SJSA1 (cell line): ENCODE data around the gene STYX. TPM values are rescaled to one million over a fixed set of nuclear protein-coding genes. Genes with fewer than 3 reads are reported as not detected.

Source experiments
- DNase-seq, 2 experiments: peaks; one replicate each; pipeline ENCODE4 v3.0.0-alpha.2; 2015 to 2020; ENCODE audit warnings: low spot score in 2 of 2, low read depth in 1 of 2
- H3K27ac ChIP-seq: fragments of 250-450 bp; sonication (Bioruptor Pico); 2 replicates; pipeline ENCODE4 v1.5.1; 2020; ENCODE audit warnings: mild to moderate bottlenecking, moderate library complexity
- H3K27me3 ChIP-seq: fragments of 250-450 bp; sonication (Bioruptor Pico); replicated peaks from 2 replicates; pipeline ENCODE4 v1.5.1; 2020; ENCODE audit warnings: mild to moderate bottlenecking, moderate library complexity
- H3K36me3 ChIP-seq: fragments of 250-450 bp; sonication (Bioruptor Pico); 2 replicates; pipeline ENCODE4 v1.5.1; 2020; ENCODE audit warnings: mild to moderate bottlenecking
- H3K4me1 ChIP-seq: fragments of 250-450 bp; sonication (Bioruptor Pico); replicated peaks from 2 replicates; pipeline ENCODE4 v1.6.1; 2021; ENCODE audit warnings: mild to moderate bottlenecking
- H3K4me3 ChIP-seq: fragments of 250-450 bp; sonication (Bioruptor Pico); 2 replicates; pipeline ENCODE4 v1.5.1; 2020; ENCODE audit warnings: mild to moderate bottlenecking
- H3K9me3 ChIP-seq: fragments of 250-450 bp; sonication (Bioruptor Pico); replicated peaks from 2 replicates; pipeline ENCODE4 v1.5.1; 2020; ENCODE audit warnings: mild to moderate bottlenecking
- total RNA-seq: library from RNA; depleted of rRNA; stranded (reverse); fragments of >200 nt; shearing (Covaris generic); gene quantifications from 2 replicates; pipeline ENCODE4 v1.2.3, GENCODE V29; 2014; rRNA removed

The STYX gene
- total RNA-seq = 7.2 and 14.8 TPM in 2 replicates

GRCh38 chr14:52729925-52730708 is at the start of gene STYX:
Gene STYX (plus strand): TSS chr14:52730166. CDS start chr14:52730475, 309 bp downstream.
- Histone ChIP-seq H3K36me3 (peaks cover 56% of the 10 kb centered on the region), H3K27ac (no peak within 1 kb of the TSS), H3K4me3 (peak within 1 kb of the TSS; percentile 82), H3K9me3 (no peaks in the 10 kb centered on the region), H3K4me1 (0 out of 2 replicates have a peak, but pooled peaks cover 3% of the 10 kb centered on the region), H3K27me3 (no peaks in the 10 kb centered on the region)
- DNase-seq = peak; percentile 94 to 98

GRCh38 chr14:52683985-52684520 is 45.9 kb upstream of the STYX start:
- Histone ChIP-seq H3K27ac (no peak overlapping the region), H3K36me3 (no peaks in the 10 kb centered on the region; the same call in 1 of the 2 replicates), H3K4me1 (no peaks in the 10 kb centered on the region), H3K9me3 (no peaks in the 10 kb centered on the region), H3K27me3 (no peaks in the 10 kb centered on the region), H3K4me3 (no peak overlapping the region)
- DNase-seq = no peak

GRCh38 chr14:52686176-52686575 is 43.8 kb upstream of the STYX start:
- Histone ChIP-seq H3K9me3 (no peaks in the 10 kb centered on the region), H3K36me3 (no peaks in the 10 kb centered on the region; the same call in 1 of the 2 replicates), H3K4me1 (no peaks in the 10 kb centered on the region), H3K4me3 (no peak overlapping the region), H3K27me3 (no peaks in the 10 kb centered on the region), H3K27ac (no peak overlapping the region)
- no peak for DNase-seq

GRCh38 chr14:52690983-52691760 is 38.8 kb upstream of the STYX start:
- DNase-seq = no peak
- H3K9me3 ChIP-seq = 0 out of 2 replicates have a peak, but pooled peaks cover 2% of the 10 kb centered on the region
- H3K4me3 ChIP-seq = no peak overlapping the region
- peaks cover 7% of the 10 kb centered on the region for H3K36me3 ChIP-seq
- H3K27me3 ChIP-seq = no peaks in the 10 kb centered on the region
- peaks cover 7% of the 10 kb centered on the region; the same call in 1 of the 2 replicates for H3K4me1 ChIP-seq
- no peak overlapping the region for H3K27ac ChIP-seq

- H3K27ac ChIP-seq = no peak overlapping the region
- H3K4me1 ChIP-seq = peaks cover 7% of the 10 kb centered on the region; the same call in 1 of the 2 replicates
- peaks cover 7% of the 10 kb centered on the region for H3K36me3 ChIP-seq
- no peaks in the 10 kb centered on the region for H3K27me3 ChIP-seq
- no peak overlapping the region for H3K4me3 ChIP-seq
- no peak for DNase-seq
- H3K9me3 ChIP-seq = 0 out of 2 replicates have a peak, but pooled peaks cover 2% of the 10 kb centered on the region
These were observed 37.6 kb upstream of the STYX start for GRCh38 chr14:52692248-52692962.

GRCh38 chr14:52693036-52693435 is 36.9 kb upstream of the STYX start:
- H3K27ac ChIP-seq = no peak overlapping the region
- peaks cover 7% of the 10 kb centered on the region; the same call in 1 of the 2 replicates for H3K4me1 ChIP-seq
- peaks cover 7% of the 10 kb centered on the region for H3K36me3 ChIP-seq
- no peaks in the 10 kb centered on the region for H3K27me3 ChIP-seq
- no peak for DNase-seq
- 0 out of 2 replicates have a peak, but pooled peaks cover 2% of the 10 kb centered on the region for H3K9me3 ChIP-seq
- H3K4me3 ChIP-seq = no peak overlapping the region

- no peak overlapping the region for H3K27ac ChIP-seq
- no peaks in the 10 kb centered on the region for H3K27me3 ChIP-seq
- H3K36me3 ChIP-seq = peaks cover 7% of the 10 kb centered on the region
- peaks cover 7% of the 10 kb centered on the region; the same call in 1 of the 2 replicates for H3K4me1 ChIP-seq
- H3K4me3 ChIP-seq = no peak overlapping the region
- 0 out of 2 replicates have a peak, but pooled peaks cover 2% of the 10 kb centered on the region for H3K9me3 ChIP-seq
- no peak for DNase-seq
These were observed 36.4 kb upstream of the STYX start for GRCh38 chr14:52693532-52693931.

GRCh38 chr14:52694761-52695480 is 35.0 kb upstream of the STYX start:
- peaks cover 7% of the 10 kb centered on the region for H3K36me3 ChIP-seq
- H3K4me3 ChIP-seq = peak overlapping the region; percentile 97
- DNase-seq = peak in 1 of 2 experiments; percentile 52
- H3K27me3 ChIP-seq = no peaks in the 10 kb centered on the region
- H3K9me3 ChIP-seq = 0 out of 2 replicates have a peak, but pooled peaks cover 2% of the 10 kb centered on the region
- peaks cover 7% of the 10 kb centered on the region; the same call in 1 of the 2 replicates for H3K4me1 ChIP-seq
- H3K27ac ChIP-seq = peak overlapping the region; percentile 91

GRCh38 chr14:52695481-52696091 is 34.4 kb upstream of the STYX start, which contains the start of gene ERO1A:
Gene ERO1A (minus strand): TSS chr14:52695558. CDS start chr14:52695481, 77 bp downstream.
- Histone ChIP-seq H3K36me3 (peaks cover 7% of the 10 kb centered on the region), H3K27me3 (no peaks in the 10 kb centered on the region), H3K27ac (peak within 1 kb of the TSS; percentile 91), H3K4me3 (peak within 1 kb of the TSS; percentile 97), H3K4me1 (peaks cover 8% of the 10 kb centered on the region), H3K9me3 (0 out of 2 replicates have a peak, but pooled peaks cover 2% of the 10 kb centered on the region)
- DNase-seq = peak; percentile 58 to 71

- no peaks in the 10 kb centered on the region for H3K36me3 ChIP-seq
- no peaks in the 10 kb centered on the region for H3K9me3 ChIP-seq
- H3K27ac ChIP-seq = no peak overlapping the region
- peak in 1 of 2 experiments; percentile 29 for DNase-seq
- no peaks in the 10 kb centered on the region for H3K27me3 ChIP-seq
- H3K4me3 ChIP-seq = no peak overlapping the region
- H3K4me1 ChIP-seq = peaks cover 10% of the 10 kb centered on the region
These were observed 29.2 kb upstream of the STYX start for GRCh38 chr14:52700701-52701172.

- DNase-seq = no peak
- Histone ChIP-seq H3K27me3 (no peaks in the 10 kb centered on the region), H3K36me3 (no peaks in the 10 kb centered on the region), H3K9me3 (no peaks in the 10 kb centered on the region), H3K4me1 (peaks cover 12% of the 10 kb centered on the region), H3K4me3 (no peak overlapping the region), H3K27ac (no peak overlapping the region)
These were observed 28.7 kb upstream of the STYX start for GRCh38 chr14:52701223-52701622.

GRCh38 chr14:52703225-52703624 is 26.7 kb upstream of the STYX start:
- Histone ChIP-seq H3K27ac (no peak overlapping the region), H3K36me3 (peaks cover 9% of the 10 kb centered on the region)

More at GRCh38 chr14:52703225-52703624, 26.7 kb upstream of the STYX start:
- Histone ChIP-seq H3K4me1 (peaks cover 20% of the 10 kb centered on the region), H3K27me3 (no peaks in the 10 kb centered on the region), H3K9me3 (no peaks in the 10 kb centered on the region), H3K4me3 (no peak overlapping the region)
- no peak for DNase-seq
